Activated gamma-delta T cell treated with Interleukin-2 at 50 U/mL for 16 hours (primary cell): ENCODE results near the gene FILIP1L.
"Not testable (repeated sequence)": the region's sequence is repeated elsewhere in the genome, so short reads cannot be mapped to it uniquely, and the experiment has no call there.

Experiments
- DNase-seq: peaks from one replicate; pipeline ENCODE4 v3.0.0-alpha.2; 2020

FILIP1L gene

DNA sequence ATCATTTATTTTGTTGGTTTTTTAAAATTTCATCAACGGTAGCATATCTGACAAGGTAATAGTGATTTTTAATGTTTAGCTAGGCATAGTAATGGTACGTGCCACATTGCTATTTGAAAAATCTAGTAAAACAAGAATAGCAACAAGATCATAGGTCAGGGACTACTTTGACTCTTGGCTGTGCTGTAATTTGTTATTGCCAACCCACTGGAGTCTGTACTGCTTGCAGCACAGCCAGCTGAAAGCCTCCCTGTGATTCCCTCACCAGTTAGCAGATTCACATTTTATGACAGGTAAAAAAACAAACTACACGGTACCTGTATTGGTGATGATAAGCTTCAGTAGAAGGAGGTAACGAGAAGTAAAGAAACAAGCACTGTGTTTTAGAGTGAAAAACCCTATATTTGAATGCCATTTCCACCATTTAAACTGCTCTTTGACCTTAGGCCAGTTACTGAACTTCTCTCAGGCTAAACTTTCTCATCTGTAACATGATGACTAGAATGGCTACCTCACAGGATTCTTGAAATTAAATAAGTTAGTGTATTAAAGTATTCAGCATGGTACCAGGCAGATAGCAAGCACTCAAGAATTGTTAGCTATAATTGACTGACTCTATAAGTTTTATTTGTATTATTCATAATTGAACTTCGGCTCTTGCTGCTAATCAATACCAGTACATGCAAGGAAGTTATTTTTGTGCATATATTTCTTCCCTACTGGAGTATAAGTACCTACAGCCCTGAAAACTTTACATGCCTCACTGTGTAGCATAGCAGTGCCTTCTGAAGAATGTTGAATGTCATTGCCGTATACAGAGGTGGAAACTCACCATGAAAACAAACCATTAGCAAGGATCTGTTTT lies 16.1 kb downstream of the FILIP1L start:
- DNase-seq: no peak

DNA sequence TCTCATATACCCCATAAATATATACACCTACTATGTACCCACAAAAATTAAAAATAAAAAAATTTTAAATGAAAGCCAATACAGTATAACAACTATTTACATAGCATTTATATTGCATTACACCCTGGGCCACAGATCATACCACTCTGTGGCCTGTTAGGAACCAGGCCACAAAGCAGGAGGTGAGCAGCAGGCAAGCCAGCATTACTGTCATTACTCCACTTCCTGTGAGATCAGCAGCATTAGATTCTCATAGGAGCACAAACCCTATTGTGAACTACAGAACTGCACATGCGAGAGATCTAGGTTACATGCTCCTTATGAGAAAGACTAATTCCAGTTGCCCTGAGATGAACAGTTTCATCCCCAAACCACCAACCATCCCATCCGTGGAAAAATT lies 17.4 kb downstream of the FILIP1L start:
- DNase-seq: no peak

DNA sequence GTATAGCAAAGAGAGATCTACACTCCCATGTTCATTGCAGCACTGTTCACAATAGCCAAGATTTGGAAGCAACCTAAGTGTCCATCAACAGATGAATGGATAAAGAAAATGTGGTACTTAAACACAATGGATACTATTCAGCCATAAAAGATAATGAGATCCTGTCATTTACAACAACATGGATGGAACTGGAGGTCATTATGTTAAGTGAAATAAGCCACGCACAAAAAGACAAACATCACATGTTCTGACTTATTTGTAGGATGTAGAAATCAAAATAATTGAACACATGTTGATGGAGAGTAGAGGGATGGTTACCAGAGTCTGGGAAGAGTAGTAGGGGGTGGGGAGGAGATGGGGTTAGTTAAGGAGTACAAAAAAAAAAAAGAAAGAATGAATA lies 18.0 kb downstream of the FILIP1L start:
- DNase-seq: not testable (repeated sequence)

DNA sequence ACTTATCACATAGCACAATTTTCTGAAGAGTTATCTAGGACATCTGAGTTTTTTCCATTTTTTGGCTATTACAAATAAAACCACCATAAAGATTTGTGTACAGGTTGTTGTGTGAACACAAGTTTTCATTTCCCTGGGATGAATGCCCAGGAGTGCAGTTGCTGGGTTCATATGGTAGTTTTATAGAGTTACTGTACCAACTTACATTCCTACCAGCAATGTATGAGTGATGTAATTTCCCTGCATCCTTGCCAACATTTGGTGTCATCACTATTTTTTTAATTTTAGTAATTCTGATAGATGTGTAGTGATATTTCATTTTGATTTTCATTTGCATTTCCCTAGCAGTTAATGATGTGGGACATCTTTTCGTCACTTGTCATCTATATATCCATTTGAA lies 20.5 kb downstream of the FILIP1L start:
- DNase-seq: no peak

DNA sequence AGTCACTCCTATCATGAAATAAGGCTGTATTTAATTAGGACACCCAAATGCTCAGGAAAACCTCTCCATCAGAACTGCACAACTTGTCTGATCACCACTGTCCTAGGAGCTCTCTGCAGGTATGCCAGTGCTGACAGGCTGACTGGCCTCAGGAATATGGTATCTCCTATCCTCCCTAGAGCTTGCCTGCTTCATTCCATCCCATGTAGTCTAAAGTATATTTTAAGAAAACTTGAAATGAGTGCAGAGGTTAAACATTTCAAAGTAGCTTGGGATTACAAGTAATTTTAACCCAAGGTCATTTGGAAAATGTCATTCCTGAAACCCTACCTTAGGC lies 23.7 kb downstream of the FILIP1L start:
- no peak for DNase-seq

DNA sequence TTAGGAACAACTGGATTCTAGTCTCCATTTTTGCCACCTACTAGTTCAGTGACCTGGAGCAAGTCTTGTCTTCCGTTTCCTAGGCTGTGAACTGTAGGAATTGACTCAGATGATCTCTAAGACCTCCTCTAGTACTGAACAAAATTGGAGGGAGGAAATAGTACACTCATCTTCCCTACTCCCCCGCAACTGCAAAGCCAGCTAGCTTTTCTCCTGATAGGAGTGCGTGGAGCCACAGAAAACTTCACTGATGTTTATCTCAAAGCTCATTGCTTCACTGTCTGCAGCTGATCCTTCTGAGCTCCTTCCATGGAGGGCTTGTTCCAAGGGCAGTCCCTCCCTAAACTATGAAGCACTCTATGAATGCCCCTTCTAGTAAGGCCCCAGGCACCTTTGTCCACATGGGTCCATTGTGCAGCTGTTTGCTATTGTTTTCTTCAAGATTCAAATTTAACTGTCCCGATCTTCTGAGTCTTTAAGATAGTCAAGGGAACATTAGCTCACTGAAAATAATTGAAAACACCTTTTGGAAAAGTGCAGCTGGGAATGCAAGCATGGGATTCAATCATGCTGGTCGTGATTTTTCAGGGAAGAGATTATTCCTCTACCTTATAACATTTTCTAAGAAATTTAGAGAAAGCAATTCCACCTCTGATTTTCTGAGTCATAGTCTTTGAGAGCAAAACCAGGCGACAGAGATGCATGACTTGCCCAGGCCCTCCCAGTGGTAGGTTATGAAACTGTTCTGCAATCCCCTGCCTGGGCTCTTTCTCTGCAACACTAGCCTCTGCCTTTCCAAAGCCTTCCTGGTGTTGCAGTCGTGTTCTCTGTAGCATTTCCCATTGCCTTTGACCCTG lies 24.3 kb downstream of the FILIP1L start:
- DNase-seq: no peak

DNA sequence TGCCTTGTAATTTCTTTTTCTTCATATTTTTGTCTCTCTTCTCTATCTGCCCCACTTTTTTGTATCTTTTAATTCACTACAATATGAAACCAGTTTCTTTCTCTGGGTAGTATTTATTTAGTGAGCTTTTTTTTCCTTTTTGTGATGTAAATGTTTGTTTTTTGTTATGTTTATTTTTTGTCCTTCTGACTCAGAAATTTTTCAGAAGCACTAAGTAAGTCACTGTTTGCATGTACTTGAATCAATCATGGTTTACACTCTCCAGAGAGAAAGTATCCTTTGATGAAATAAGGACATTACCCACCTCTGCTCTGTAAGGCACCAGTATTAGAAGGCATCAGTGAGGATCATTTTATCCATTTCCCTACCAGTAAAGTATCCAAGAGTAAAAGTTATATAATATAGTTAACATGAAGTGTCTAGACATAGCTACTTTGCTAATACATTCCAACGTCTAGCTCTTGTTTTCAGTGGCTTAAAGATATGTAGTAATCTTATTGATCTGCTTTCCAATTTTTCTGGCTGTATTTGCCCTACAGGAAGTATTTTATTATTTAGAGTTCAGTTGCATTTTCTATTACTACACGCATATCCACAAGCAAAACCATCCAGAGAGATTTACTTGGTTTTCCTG lies 25.4 kb downstream of the FILIP1L start:
- no peak for DNase-seq

DNA sequence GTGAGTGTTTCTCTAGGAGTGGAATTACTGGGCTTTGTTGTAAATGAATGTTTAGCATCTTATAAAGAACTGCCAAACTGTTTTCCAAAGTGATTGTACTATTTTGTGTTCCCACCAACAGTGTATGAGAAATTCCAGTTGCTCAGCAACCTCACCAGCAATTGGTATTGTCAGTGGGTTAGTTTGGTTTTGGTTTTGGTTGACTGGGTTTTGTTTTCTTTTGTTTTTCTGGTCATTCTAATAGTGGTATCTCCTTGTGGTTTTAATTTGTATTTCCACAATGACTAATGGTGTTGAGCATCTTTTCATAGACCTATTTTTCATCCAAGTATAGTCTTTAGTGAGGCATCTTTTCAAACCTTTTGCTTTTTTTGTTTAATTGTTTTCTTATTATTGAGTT lies 27.1 kb downstream of the FILIP1L start:
- no peak for DNase-seq

DNA sequence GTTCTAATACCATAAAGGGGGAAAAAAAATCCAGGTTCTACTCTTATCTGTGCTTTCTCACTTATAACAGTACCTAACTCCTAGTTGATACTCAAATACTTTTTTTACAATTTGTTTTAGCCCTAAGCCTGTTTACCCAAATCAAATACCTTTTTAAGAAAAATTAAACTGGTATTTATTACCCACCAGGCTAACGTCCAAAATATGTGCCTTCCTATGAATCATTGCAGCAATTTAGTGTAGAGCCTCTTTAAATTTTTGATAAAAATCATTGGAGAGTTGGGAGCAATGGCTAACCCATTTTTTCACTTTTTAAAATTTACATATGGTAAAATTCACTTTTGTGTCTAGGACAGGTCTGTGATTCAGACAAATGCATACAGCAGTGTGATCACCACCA lies 27.9 kb downstream of the FILIP1L start:
- no peak for DNase-seq

DNA sequence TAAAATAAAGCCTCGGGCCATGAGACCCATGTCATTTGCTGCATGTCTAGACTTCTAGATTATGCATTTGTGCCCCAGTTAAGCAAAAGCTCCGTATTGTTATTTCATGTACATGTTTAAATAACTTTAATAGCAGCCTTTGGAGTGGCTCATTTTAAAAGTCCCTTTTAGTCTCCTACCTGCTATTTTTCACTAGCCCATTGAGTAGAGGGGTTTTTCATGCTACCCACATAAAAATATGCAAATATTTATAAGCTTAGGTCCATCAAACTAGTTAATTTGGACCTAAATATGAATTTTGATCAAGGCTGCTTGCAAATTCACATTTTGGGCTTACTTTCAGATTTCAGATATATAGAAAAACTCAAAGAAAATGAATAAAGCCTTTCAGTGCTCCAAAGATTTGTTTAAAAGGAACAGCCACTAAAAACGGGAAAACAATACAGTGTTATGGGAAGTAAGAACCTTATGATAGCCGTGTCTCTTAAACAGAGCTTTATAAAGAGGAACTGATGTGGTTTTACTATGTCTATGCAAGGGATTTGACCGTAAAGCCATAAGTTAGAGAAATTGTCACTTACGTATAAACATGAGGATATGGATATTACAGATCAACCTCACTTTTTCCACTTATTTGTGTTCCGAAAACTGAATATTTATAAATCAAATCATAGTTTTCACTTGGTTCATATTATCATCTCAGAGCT lies 30.0 kb downstream of the FILIP1L start:
- DNase-seq: no peak

DNA sequence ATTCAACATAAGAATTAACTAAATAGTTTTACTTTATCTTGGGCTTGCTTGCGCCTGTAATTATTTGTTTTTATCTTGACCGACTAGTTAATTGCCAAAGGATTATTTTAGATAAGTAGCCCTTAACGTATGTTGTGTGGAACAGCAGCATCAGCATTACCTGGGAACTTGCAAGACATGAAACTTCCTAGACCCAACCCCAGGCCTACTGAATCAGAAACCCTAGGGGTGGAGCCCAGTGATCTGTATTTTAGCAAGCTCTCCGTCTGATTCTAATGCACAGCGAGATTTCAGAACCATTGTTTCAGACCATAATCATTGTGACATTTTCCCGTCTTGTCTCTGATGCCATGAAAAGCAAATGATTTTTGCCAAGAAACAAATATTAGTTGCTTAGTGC lies 31.1 kb downstream of the FILIP1L start:
- no peak for DNase-seq

DNA sequence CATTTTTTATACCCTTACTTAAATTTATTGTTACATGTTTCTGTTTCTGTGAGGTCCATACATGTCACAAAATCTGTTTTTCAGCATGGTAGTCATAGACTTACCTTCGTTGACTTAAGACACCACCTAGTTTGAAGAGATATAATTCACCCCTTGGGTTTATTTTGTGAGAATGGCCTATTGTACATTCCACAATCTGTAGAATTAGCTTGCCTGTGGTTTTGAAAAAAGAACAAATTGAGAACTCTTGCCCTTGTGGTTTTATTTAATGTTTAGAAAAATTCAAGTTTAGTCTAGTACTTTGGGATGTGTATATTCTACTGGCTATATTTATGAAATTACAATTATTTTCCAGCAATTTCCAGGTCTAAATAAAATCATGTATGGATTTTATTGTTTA lies 31.6 kb downstream of the FILIP1L start:
- DNase-seq: no peak

DNA sequence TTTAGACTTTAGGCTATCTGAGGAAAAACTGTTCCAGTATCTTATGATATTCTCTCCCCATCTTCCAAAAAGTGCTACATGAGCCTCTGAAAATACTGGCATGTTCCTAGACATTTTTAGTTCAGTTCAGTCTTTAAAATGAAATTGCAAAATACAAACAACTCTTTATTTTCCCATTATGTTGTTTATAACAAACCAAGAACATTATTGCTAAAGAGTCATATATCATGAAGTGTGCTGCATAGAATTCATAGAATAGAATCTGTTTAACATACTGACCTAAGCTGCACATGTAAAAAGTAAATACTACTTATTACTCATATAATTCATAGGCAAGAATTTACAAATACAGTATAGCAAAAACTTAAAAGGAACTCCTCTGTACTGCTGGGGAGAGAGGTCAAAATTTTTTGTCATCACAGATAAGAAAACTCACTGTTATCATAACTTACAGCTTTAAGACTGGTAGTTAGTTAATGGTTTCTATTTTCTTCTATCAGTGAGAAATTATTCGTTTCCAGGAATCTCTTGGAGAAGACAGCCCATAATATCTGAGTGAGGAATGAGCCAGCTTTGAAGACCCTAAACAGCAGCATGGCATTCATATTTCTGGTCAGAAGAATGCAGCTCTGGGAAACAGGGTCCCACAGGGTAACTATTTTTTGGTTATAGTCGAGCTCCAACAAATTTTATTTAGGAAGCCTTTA lies 32.2 kb downstream of the FILIP1L start:
- no peak for DNase-seq

DNA sequence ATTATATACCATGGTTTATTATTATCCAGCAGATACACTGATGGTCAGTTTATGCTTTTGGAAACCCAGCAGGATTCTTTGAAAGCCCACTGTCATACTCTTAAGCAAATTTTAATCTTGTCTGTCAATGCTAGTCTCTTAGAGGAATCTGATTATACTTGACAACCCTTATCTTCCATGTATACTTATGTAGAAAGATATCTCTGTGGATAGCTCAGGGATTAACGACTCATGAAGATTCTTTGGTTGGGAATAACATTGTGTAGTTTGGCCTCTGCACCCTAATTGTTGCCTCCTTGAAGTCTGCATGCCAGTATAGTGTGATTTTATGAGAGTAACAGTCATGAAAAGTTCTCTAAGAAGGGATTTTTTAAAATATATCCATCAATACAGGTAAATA lies 33.0 kb downstream of the FILIP1L start:
- no peak for DNase-seq

DNA sequence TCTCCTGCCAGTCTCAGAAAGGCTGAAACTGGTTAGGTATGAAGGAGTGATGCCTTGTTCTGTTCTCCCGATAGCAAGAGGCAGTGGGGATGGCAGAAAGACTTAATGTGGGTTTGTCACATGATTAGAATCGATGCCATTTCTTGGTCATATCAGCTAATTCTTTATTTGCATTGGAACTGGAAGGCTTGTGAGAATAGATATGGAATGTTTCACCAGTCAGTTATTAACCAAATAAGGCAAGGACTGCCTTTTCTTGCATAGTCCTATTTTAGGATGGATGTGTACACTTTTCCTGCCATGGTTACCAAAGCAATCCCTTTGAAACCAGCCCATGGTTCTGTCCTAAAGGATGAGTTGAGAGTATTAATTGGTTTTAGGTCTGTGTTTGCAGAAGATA lies 33.7 kb downstream of the FILIP1L start:
- DNase-seq: no peak

DNA sequence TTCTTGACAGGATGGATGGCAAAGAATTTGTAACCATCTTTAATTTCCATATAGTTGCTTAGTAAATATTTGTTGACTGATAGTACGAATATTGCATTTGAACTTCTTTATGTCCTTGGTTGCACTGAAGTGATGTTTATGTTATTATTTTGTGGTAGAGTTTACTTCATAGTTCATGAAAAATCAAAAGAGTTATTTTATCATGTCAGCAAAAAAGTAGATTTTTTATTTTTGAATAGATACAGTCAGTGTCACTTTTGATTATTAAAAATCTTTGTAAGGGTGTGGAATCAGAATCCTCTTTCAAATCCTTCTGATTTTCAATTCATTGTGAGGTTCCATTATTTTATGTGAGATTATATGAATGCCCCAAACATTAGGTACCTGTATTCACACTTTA lies 35.0 kb downstream of the FILIP1L start:
- no peak for DNase-seq

DNA sequence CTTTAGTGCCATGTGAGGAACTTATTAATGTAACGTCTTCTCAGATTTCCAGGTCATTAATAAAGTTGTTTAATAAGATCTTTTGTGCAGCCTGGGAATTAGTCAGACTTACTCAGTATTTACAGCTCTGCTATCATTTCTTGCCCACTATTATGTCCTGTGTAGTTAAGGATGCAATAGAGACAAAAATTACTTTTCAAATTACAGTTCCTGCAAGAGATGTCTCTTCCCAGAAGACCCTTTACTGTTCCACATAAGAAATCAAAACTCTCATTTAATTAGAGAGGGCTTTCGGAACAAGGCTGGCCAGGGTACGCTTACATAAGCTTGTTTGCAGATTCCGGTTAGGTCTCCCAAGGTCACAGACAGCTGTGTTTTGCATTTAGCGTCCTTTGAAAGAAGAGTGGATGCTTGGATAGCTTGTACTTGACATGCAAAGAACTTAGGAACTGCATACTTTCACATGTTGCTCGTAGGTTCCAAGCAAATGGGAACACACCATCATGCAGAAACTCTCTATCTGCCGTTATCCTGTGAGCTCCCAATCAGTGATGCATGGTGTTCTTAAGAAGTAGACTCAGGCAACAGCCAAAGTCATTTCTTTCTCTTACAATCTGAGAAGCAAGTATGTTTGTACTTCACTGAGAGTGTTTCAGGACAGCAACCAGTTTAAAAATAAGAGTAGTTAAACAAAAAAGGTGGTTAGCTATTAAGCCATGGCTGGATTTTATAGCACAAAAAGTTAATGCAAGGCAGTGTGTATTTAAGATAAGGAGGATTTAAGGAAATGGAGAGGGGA lies 37.4 kb downstream of the FILIP1L start:
- no peak for DNase-seq

DNA sequence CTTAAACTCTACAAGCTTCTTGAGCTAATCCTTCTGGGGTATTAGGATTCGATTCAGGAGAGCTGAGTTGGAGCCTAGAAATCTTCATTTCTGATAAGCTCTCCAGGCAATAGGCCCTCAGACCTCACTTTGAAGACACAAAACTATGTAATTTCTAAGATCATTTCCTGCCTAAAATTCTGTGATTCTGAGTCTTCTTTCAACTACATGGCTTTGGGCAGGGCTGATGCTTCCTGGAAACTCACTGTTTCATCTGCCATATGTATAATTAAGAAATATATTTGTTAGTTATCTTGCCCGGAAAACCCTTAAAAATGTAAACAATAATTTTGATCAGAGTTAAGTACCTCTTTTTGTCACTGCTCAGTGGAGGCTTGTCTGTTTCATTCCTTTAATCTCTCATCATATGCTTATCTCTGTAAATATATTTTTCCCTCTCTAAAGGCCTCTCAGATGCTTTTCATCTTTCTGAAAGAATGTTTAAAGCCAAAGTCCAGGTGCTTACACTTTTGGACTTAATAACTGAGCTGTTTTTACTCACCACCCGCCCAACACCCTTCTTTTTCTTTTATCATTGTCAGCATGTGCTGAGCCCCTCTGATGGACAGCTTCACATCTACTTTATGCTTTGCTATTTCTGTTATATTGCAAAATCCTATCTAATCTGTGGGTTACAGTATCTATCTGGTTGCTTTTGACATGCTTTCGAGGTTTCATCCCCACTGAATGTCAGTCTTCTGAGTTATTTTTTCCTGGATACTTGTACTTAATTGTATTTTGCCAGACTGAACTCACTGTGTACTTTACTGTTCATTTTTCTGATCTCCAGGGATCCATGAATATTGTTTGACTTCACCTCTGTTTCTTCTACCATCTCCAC lies 38.2 kb downstream of the FILIP1L start:
- no peak for DNase-seq

DNA sequence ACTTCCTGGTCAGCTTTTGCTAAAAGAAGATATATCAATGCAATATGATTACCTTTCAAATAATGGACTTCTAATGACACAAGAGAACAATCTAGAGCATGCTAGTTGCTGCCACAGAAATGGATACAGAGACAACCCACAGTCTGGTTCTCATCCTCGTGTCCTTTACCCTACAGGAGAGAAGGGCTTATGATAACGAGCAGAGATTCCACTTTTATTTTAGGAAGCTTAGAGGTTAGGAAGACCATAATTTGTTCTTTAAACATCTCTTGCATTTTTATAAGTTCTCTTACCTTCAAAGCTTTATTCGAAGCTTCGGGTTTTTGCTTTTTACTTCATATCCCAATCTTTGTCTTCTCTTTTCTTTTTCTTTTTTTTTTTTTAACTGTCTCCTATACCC lies 39.1 kb downstream of the FILIP1L start:
- DNase-seq: no peak

DNA sequence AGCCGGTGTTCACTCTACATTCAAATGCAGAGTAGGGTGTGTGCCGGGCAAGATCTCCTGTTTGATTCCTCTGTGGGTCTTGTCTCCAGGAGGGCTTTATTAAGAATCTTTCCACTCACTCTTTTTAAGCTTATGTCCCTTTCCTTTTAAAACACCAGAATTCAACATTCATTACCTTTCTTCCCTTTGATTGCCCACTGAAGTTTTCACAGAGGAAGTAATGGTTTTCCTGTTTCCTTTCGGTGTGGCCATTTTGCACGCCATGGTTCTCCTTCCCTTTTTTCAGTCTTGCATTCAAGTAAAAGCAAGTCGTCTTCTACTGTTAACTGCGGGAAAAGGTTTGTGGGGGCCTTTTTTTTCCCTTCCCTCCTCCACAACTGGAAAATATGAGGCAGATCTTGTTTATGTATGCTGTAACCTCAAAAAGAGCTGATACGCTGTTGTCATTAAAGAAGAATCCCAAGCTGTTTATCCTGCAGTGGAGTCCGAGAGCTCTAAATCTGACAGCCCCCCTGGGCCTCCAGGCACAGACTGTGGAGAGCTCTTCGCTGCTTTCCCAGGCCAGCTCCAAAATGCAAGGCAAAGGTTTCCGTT lies 40.5 kb downstream of the FILIP1L start:
- no peak for DNase-seq
